OCI-LY1 (cell line): ENCODE measurements around the gene DMD.

Source experiments
- H2AFZ ChIP-seq: fragments of 200-600 bp; sonication (generic), shearing (Covaris generic); 2 replicates; pipeline ENCODE4 v1.6.0; 2014; ENCODE audit warnings: antibody characterized with exemption, mild to moderate bottlenecking, low read length
- H3F3A ChIP-seq: fragments of 200-600 bp; sonication (generic), shearing (Covaris generic); 2 replicates; pipeline ENCODE4 v1.6.0; 2014; ENCODE audit warnings: mild to moderate bottlenecking, antibody characterized with exemption, low read length, moderate library complexity; ENCODE audit not compliant: insufficient read depth
- H3K27ac ChIP-seq: fragments of 200-600 bp; sonication (generic); 2 replicates; pipeline ENCODE4 v1.5.1; 2014; ENCODE audit warnings: low read length, mixed run types, mild to moderate bottlenecking, low read depth; ENCODE audit not compliant: poor library complexity, severe bottlenecking
- H3K27me3 ChIP-seq: fragments of 200-600 bp; sonication (generic); 2 replicates; pipeline ENCODE4 v1.6.0; 2014; ENCODE audit warnings: antibody characterized with exemption, mild to moderate bottlenecking, low read length, moderate library complexity; ENCODE audit not compliant: insufficient read depth
- H3K36me3 ChIP-seq: fragments of 200-600 bp; sonication (generic); 2 replicates; pipeline ENCODE4 v1.6.1; 2014; ENCODE audit warnings: mild to moderate bottlenecking, antibody characterized with exemption, low read length, moderate library complexity, mixed read lengths; ENCODE audit not compliant: insufficient read depth
- H3K4me1 ChIP-seq: fragments of 200-600 bp; sonication (generic); 2 replicates; pipeline ENCODE4 v1.5.1; 2014; ENCODE audit warnings: mild to moderate bottlenecking, low read length, moderate library complexity; ENCODE audit not compliant: insufficient read depth, severe bottlenecking
- H3K4me2 ChIP-seq: fragments of 200-600 bp; sonication (generic), shearing (Covaris generic); 2 replicates; pipeline ENCODE4 v1.6.1; 2014; ENCODE audit warnings: low read length
- H3K4me3 ChIP-seq: fragments of 200-600 bp; sonication (generic); 2 replicates; pipeline ENCODE4 v1.5.1; 2014; ENCODE audit warnings: low read length, low read depth, mild to moderate bottlenecking, mixed read lengths; ENCODE audit not compliant: poor library complexity, severe bottlenecking
- H3K79me2 ChIP-seq: fragments of 200-600 bp; shearing (Covaris generic); 2 replicates; pipeline ENCODE4 v1.6.1; 2016; ENCODE audit warnings: mixed run types, low read length, mixed read lengths; ENCODE audit not compliant: insufficient read depth
- H3K9ac ChIP-seq: fragments of 200-600 bp; sonication (generic), shearing (Covaris generic); 2 replicates; pipeline ENCODE4 v1.6.1; 2014; ENCODE audit warnings: mild to moderate bottlenecking, low read length, mixed read lengths
- H3K9me2 ChIP-seq: fragments of 200-600 bp; sonication (generic), shearing (Covaris generic); 2 replicates; pipeline ENCODE4 v1.6.1; 2014; ENCODE audit warnings: low read depth, mild to moderate bottlenecking, low read length, mixed read lengths
- H3K9me3 ChIP-seq: fragments of 200-600 bp; shearing (Covaris generic); 2 replicates; pipeline ENCODE4 v1.6.1; 2014; ENCODE audit warnings: low read length, mixed read lengths
- H4K20me1 ChIP-seq: fragments of 200-600 bp; sonication (generic), shearing (Covaris generic); 2 replicates; pipeline ENCODE4 v1.6.0; 2016; ENCODE audit warnings: mild to moderate bottlenecking, low read length; ENCODE audit not compliant: insufficient read depth
- CTCF ChIP-seq: fragments of 200-600 bp; sonication (generic), shearing (Covaris generic); IDR thresholded peaks from 2 replicates; pipeline ENCODE4 v1.5.1; 2017; ENCODE audit warnings: mild to moderate bottlenecking, antibody characterized with exemption, low read length, moderate library complexity, mixed read lengths
- EZH2 ChIP-seq: fragments of 200-600 bp; sonication (generic), shearing (Covaris generic); IDR thresholded peaks from 2 replicates; pipeline ENCODE4 v1.8.0; 2017; ENCODE audit warnings: borderline replicate concordance, mixed run types, mild to moderate bottlenecking, antibody characterized with exemption, low read length, moderate library complexity, mixed read lengths

The DMD gene

GRCh38 chrX:32868524-32868895, 342.8 kb downstream of the DMD start:
- Histone ChIP-seq H3K9me2 (no peaks in the 10 kb centered on the region), H3K27ac (no peak overlapping the region), H2AFZ (no peak overlapping the region), H3K4me2 (no peak overlapping the region), H3K27me3 (no peaks in the 10 kb centered on the region), H3K9ac (no peak overlapping the region), H3F3A (no peaks in the 10 kb centered on the region), H3K79me2 (no peaks in the 10 kb centered on the region), H3K4me3 (no peak overlapping the region), H4K20me1 (no peaks in the 10 kb centered on the region), H3K36me3 (no peaks in the 10 kb centered on the region), H3K4me1 (no peaks in the 10 kb centered on the region), H3K9me3 (no peaks in the 10 kb centered on the region)
- TF ChIP-seq EZH2 (no peak), CTCF (no peak)

GRCh38 chrX:32867781-32868523, 343.4 kb downstream of the DMD start:
- no peaks in the 10 kb centered on the region for H3K27me3 ChIP-seq
- no peaks in the 10 kb centered on the region for H3K79me2 ChIP-seq
- no peaks in the 10 kb centered on the region for H3K9me2 ChIP-seq
- H2AFZ ChIP-seq, result no peak overlapping the region
- TF ChIP-seq CTCF (no peak), EZH2 (no peak)
- H3K36me3 ChIP-seq, result no peaks in the 10 kb centered on the region
- H4K20me1 ChIP-seq, result no peaks in the 10 kb centered on the region
- no peaks in the 10 kb centered on the region for H3K9me3 ChIP-seq
- no peak overlapping the region for H3K4me2 ChIP-seq
- no peak overlapping the region for H3K4me3 ChIP-seq
- no peak overlapping the region for H3K27ac ChIP-seq
- H3K9ac ChIP-seq, result no peak overlapping the region
- H3F3A ChIP-seq, result no peaks in the 10 kb centered on the region
- no peaks in the 10 kb centered on the region for H3K4me1 ChIP-seq

GRCh38 chrX:32852203-32852602, 359.1 kb downstream of the DMD start:
- no peaks in the 10 kb centered on the region for H3K9me3 ChIP-seq
- H3K4me3 ChIP-seq, result no peak overlapping the region
- H3K27me3 ChIP-seq, result no peaks in the 10 kb centered on the region
- no peaks in the 10 kb centered on the region for H3F3A ChIP-seq
- H3K9ac ChIP-seq, result no peak overlapping the region
- H3K36me3 ChIP-seq, result no peaks in the 10 kb centered on the region; the same call in 1 of the 2 replicates
- no peaks in the 10 kb centered on the region for H4K20me1 ChIP-seq
- H3K9me2 ChIP-seq, result no peaks in the 10 kb centered on the region
- no peak overlapping the region for H2AFZ ChIP-seq
- H3K27ac ChIP-seq, result no peak overlapping the region
- no peaks in the 10 kb centered on the region for H3K4me1 ChIP-seq
- H3K79me2 ChIP-seq, result no peaks in the 10 kb centered on the region
- H3K4me2 ChIP-seq, result no peak overlapping the region
- TF ChIP-seq CTCF (no peak), EZH2 (no peak)
